Ishikawa (cell line): ENCODE measurements around the gene FRAS1.

Source experiments
- RAD21 ChIP-seq: IDR thresholded peaks from 2 replicates; pipeline ENCODE4 v1.6.1; 2012; ENCODE audit warnings: low read depth
- TF ChIP-seq, protein P1 (sequence below): IDR thresholded peaks from 2 replicates; pipeline ENCODE4 v1.6.1; 2012
- TF ChIP-seq, protein P2 (sequence below): IDR thresholded peaks from 2 replicates; pipeline ENCODE4 v1.6.1; 2012

GRCh38 chr4:78079726-78080430 lies 22.8 kb downstream of the FRAS1 start:
- TF ChIP-seq, protein P1, sequence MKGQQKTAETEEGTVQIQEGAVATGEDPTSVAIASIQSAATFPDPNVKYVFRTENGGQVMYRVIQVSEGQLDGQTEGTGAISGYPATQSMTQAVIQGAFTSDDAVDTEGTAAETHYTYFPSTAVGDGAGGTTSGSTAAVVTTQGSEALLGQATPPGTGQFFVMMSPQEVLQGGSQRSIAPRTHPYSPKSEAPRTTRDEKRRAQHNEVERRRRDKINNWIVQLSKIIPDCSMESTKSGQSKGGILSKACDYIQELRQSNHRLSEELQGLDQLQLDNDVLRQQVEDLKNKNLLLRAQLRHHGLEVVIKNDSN, result no peak
- TF ChIP-seq, protein P2, sequence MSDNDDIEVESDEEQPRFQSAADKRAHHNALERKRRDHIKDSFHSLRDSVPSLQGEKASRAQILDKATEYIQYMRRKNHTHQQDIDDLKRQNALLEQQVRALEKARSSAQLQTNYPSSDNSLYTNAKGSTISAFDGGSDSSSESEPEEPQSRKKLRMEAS, result no peak
- TF ChIP-seq RAD21, result no peak
